Lower leg skin (tissue), 3 donors: ENCODE measurements around the gene RPH3AL.

Experiments used
- CTCF ChIP-seq, 3 donors: fragments of 450-650 bp; IDR thresholded peaks; one replicate each; pipeline ENCODE4 v1.5.1; 2016; ENCODE audit warnings: antibody characterized with exemption in 3 of 3, mild to moderate bottlenecking in 3 of 3, moderate library complexity in 2 of 3
- POLR2A ChIP-seq, 2 donors: fragments of 450-650 bp; IDR thresholded peaks; one replicate each; pipeline ENCODE4 v1.6.1; 2016 to 2017; ENCODE audit warnings: antibody characterized with exemption in 2 of 2, mild to moderate bottlenecking in 1 of 2, moderate library complexity in 1 of 2

DNA sequence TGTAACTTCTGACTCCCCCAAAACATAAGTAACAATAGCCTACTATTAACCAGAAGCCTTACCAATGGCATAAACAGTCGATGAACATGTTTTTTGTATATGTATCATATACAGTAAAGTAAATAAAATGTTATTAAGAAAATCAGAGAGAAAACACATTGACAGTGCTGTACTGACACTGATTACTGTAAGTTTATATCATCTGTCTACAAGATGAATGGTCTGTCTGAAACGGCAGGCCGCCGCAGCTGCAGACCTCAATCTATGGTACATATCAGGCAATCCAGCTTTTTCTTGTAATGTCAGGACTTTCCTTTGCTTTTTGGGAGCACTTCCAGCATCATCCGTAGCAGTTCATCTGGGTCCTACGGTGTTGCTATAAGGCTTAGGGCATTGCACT, 44.2 kb upstream of the RPH3AL start:
- TF ChIP-seq CTCF (IDR thresholded peaks at IDR 0.05) (no peak), POLR2A (IDR thresholded peaks at IDR 0.05) (no peak)
